ENCODE results near the gene PTTG1IP. TPM values are rescaled to one million over a fixed set of nuclear protein-coding genes. Genes with fewer than 3 reads are reported as not detected.
A peak's percentile ranks its signal among the peaks of the same experiment; 100 is the strongest.

Gene PTTG1IP
- total and polyA plus RNA-seq, 2 of the 13 experiments (the other 11 are each of a cell fraction or from before 2014, with no cell fraction given) = 161 to 700 TPM

GRCh38 chr21:44876849-44877575 is 3.5 kb upstream of the PTTG1IP start:
- POLR2A ChIA-PET = interaction anchor here (0.6 to 2.7 kb wide), 4 partner anchors 7 to 75 kb away, joined by 3 to 38 read pairs (median 18); partner anchors contain the start of gene UBE2G2
- intact Hi-C loops (cut with micrococcal nuclease; ENCODE audit: unreplicated experiment) = no loop called here

More at GRCh38 chr21:44876849-44877575, 3.5 kb upstream of the PTTG1IP start:
- Histone ChIP-seq H4K20me1 (ENCODE audit: insufficient read depth, low read length) (peaks cover 7% of the 10 kb centered on the region), H3K4me2 (ENCODE audit: low read depth, low read length) (no peak overlapping the region; the same call in 1 of the 2 replicates), H2AFZ (ENCODE audit: low read length) (no peak overlapping the region), H3K4me1 (ENCODE audit: insufficient read depth, low read length) (peaks cover 82% of the 10 kb centered on the region), H3K79me2 (ENCODE audit: insufficient read depth, low read length) (peaks cover 17% of the 10 kb centered on the region), H3K27ac (ENCODE audit: extremely low read length, insufficient read depth, low read length) (peak overlapping the region; percentile 99), H3K4me3 (replicated peaks in 1 of 3; ENCODE audit: insufficient read depth in 1 of 3, low read depth in 2 of 3, low read length in 3 of 3) (no peak overlapping the region), H3K9me3 (ENCODE audit: low read length) (no peaks in the 10 kb centered on the region), H3K36me3 (replicated peaks in 1 of 2; ENCODE audit: control insufficient read depth in 1 of 2, insufficient read depth in 2 of 2, low read length in 2 of 2) (no peaks in the 10 kb centered on the region; a peak in 1 of 5 replicates), H3K27me3 (ENCODE audit: control insufficient read depth in 1 of 2, insufficient read depth in 2 of 2, low read length in 2 of 2) (no peaks in the 10 kb centered on the region; a peak in 1 of 5 replicates), H3K9ac (ENCODE audit: insufficient read depth, low read depth, low read length) (no peak overlapping the region)
- no peak for ATAC-seq
- FAIRE-seq = no peak
- BruUV-seq (replicated peaks) = no TSS peak
- WGBS (ENCODE audit: low lambda C conversion rate) = 98% methylated on average over 12 of the region's 12 CpGs
- CTCF ChIA-PET (ENCODE audit: low intra/inter-chr PET ratio, low total read pairs) = no interaction called here
- TF ChIP-seq ZC3H4 (CRISPR knock-in tag; IDR thresholded peaks at IDR 0.05; ENCODE audit: borderline replicate concordance) = no peak
- no peak for TF ChIP-seq ZNF574 (CRISPR knock-in tag; IDR thresholded peaks at IDR 0.05)
- TF ChIP-seq ZNF687 (CRISPR knock-in tag; IDR thresholded peaks at IDR 0.05) = peak; percentile 41; the same call in 1 of the 2 replicates
- no peak for TF ChIP-seq AHR (CRISPR knock-in tag; IDR thresholded peaks at IDR 0.05)
- no peak for TF ChIP-seq SNAPC4 (CRISPR knock-in tag; IDR thresholded peaks at IDR 0.05)
- TF ChIP-seq POLR2A (IDR thresholded peaks at IDR 0.05; ENCODE audit: insufficient read depth in 1 of 2, low read depth in 2 of 2, low read length in 2 of 2) = no peak
- TF ChIP-seq ZBTB38 (CRISPR knock-in tag; IDR thresholded peaks at IDR 0.05) = peak; percentile 70; the same call in 1 of the 2 replicates
- DNase-seq (ENCODE audit: low spot score) = no peak
- in situ Hi-C loops (cut with HindIII; ENCODE audit: extremely low pct_ligation_motif_present, low pct_unique_long_range_greater_than_20kb) = no loop called here

All from HepG2 (cell line).